GM18951 (cell line): ENCODE results near the gene PPT2.

Experiments used
- POLR2A ChIP-seq: IDR thresholded peaks from 4 replicates; pipeline ENCODE4 v1.6.1; 2011; ENCODE audit warnings: mild to moderate bottlenecking; ENCODE audit not compliant: insufficient read length, insufficient read depth; ENCODE audit errors: extremely low read depth
- in situ Hi-C: fragments of 300-500 bp; cut with MboI; formaldehyde crosslinking; loops from one replicate; pipeline ENCODE4 v1.12.0; 2022; ENCODE audit warnings: low sequenced_read_pairs, mixed read lengths, inconsistent platforms; ENCODE audit not compliant: unreplicated experiment

Gene PPT2

DNA sequence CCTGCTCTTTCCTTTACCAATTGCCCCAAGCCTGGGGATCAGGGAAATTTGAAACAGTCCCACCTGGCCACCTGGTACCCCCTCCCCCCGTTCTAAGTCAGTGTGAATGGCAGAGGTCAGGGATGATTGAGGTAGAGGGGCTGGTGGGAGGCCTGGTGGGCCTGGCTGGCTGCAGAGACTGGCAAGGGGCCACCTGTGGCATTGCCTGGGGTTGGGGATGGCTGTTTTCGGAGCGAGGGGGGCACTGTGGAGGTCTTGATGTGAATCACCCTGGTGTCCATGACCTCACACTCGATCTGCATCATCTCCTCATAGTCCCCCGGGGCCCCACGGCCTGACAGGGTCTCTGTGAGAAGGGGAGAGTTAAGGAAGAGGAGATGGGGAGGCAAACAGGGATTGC is 38.3 kb upstream of the PPT2 start:
- in situ Hi-C loops = no loop called here
- no peak for TF ChIP-seq POLR2A

DNA sequence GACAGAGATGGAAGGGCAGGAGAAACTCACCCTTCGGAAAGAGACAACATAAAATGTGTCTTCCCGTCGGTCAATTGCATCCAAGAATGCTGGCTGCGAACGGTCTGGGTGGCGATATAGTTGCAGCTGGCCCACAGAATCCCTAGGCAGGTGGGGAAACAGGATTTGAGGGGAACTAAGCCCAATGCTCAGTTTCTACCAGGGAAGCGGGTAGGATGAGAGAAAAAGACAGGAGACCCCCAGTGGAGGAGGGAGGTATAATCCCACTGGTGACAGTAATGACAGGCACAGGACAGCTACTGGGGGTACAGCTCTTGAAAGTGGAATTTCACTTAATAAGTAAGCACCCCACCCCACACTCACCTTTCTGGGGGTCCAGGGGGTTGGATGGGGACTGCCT is 37.3 kb upstream of the PPT2 start:
- in situ Hi-C loops = no loop called here
- no peak for TF ChIP-seq POLR2A

DNA sequence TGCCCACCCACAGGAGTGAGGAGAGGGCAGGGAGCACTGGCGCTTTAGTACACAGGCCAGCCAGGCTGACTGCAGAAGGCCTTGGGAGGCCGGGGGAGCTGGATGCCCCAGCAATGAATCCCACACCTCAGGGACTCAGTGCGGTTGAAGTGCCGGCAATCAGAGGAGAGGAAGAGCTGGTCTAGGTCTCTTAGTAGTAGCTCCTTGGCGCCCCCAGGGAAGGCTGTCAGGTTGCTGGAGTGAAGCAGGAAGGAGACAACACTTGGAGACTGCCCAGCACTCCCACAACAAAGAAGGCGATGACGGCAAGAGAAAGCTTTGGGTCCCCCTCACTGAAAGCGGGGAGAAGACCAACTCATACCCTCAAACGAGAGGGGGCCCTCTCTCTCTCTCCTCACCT is 36.5 kb upstream of the PPT2 start:
- in situ Hi-C loops = no loop called here
- TF ChIP-seq POLR2A = no peak

DNA sequence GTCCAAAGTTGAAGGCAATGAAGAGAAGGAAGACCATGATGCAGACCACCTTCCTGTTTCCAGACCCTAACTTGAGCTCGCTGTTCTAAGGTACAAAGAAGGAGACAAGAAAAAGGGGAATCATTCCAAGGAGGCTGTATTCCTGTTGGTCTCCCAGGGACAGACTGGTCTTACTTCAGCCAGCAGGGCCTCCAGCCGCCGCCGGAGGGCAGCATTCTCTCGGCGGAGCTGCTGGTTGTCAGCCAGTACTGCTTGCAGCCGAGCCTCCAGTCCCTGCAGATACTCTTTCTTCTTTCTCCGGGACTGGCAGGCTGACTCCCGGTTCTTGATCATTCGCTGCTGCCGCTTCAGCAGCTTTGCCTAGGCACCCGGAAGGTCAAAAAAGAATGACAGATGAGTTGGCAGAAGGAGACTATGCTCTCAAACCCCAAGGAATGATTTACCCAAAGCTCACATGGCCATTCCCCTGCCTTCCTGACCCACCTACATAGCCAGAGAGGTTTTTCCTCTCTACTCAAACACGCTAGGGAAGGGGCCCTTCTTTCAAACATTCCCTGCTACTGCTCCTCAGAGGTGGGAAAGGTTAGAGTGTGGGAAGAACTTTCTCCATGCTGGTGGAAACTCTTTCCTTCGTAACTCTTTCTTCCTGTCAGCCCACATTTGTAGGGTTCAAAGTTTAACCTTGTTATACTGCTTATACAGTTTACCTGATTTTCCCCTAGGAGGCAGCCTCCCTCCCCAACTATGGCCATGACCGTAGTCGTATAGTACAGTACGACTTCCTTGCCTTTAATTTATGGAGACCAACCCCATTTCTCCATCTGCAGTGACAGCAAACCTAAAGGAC is 34.9 kb upstream of the PPT2 start:
- in situ Hi-C loops = no loop called here

DNA sequence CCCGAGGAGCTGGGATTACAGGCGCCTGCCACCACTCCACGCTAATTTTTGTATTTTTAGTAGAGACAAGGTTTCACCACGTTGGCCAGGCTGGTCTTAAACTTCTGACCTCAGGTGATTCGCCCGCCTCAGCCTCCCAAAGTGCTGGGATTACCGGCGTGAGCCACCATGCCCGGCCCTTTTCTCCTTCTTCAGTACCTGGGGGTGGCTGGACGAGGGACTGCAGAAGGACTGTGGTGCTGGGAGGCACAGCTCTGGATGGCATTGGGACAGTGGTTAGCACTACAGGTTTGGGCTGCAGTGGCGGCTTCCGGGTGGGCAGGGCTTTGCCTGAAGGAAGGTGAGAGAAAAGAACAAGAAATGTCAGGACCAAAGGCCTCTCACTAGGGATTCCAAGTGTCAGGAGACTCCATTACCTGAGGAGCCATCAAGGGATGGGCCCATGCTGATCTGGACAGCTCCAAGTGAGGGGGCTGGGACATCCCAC is 33.3 kb upstream of the PPT2 start:
- in situ Hi-C loops = no loop called here
- no peak for TF ChIP-seq POLR2A

More for the DNA sequence above, 34.9 kb upstream of the PPT2 start:
- no peak for TF ChIP-seq POLR2A

DNA sequence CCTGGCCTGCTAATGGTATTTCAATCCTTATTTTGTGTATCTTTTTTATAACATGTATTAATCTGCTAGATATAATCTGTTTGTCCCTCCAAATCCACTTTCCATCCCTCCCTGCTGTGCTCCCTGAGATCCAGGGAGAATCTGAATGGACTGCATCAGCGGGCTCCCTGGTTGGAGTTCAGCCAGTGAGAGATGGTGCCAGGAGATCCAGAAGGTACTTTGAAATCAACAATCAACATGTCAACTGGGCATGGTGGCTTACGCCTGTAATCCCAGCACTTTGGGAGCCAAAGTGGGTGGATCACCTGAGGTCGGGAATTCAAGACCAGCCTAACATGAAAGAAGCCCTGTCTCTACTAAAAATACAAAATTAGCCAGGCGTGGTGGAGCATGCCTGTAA is 30.3 kb upstream of the PPT2 start:
- in situ Hi-C loops = no loop called here
- no peak for TF ChIP-seq POLR2A

DNA sequence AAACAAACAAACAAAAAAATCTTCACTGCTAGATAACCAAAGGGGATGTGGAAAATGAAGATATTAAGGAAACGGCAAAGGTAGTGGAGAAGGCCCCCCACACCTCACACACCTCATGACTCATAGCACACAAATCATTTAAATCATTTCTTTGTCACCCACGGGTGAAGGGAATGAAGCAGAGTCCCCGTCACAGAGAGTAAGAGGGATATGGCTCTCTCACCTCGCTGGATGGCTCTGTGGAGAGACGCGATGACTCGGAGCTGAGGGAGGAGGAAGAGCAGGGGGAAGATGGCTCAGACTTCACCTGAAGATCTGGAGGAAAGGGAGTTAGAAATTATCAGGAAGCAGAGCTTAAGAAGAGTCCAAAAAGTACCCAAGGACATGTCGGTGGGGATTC is 27.1 kb upstream of the PPT2 start:
- no peak for TF ChIP-seq POLR2A
- in situ Hi-C loops = no loop called here

DNA sequence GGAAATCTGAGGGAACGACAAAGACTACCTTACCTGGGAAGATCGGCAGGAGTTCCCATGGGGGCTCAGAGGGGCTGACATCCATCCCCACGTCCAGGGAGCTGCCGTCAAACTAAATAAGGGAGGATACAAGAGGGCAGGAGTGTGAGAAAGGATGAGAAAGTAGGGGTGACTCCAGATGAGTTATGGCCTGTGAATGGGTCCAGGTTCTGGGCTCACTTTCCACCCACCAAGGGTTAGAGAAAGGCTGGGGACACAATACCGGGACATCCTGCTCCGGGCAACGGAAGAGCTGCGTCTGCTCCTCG is 26.6 kb upstream of the PPT2 start:
- TF ChIP-seq POLR2A = no peak
- in situ Hi-C loops = no loop called here

DNA sequence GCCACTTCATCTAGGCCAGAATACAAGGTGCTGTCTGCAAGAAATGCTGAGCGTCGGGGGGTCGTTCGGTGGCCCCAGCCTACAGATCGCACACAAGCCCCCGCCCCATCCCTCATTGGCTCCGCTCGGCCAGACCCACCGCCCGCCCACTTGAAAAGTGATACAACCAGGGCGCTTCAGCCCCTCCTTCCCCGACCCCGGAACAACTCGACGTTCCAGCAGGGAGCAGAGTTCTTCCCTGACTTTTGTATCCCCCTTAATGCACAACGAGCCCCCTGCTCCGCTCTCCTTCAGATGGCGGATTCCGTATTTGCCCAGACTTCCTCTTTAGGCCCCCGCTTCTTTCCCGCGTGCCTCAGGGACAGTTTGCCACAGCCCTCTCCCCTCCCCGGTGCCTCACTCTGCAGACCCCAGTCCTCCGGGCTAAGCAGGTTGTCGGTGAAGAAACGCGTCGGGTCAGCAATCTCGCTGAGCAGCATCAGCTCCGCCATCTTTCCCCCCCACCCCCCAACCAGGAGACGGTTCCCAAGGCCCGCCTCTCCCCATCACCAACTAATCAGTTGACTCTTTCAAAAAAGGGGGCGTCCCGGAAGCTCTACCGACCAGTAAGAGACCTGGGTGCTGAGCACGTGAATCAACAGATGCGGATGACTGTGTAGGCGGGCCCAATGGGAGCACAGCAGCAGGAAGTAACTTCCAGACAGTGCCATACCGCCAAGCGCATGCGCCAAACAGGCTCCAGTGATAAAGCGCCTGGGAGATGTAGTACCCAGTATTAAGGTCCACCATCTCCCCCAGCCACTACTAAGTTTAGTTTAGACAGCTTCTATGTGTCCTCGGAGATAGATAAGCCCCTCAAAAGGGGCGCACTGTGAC is 26.0 kb upstream of the PPT2 start, which contains the start of gene ATF6B:
TSS of gene ATF6B (minus strand) at position 530 of the 876 bp plus-strand sequence. CDS start at position 491, 39 bp downstream.
- TF ChIP-seq POLR2A = peak; percentile 75
- in situ Hi-C loops = no loop called here

DNA sequence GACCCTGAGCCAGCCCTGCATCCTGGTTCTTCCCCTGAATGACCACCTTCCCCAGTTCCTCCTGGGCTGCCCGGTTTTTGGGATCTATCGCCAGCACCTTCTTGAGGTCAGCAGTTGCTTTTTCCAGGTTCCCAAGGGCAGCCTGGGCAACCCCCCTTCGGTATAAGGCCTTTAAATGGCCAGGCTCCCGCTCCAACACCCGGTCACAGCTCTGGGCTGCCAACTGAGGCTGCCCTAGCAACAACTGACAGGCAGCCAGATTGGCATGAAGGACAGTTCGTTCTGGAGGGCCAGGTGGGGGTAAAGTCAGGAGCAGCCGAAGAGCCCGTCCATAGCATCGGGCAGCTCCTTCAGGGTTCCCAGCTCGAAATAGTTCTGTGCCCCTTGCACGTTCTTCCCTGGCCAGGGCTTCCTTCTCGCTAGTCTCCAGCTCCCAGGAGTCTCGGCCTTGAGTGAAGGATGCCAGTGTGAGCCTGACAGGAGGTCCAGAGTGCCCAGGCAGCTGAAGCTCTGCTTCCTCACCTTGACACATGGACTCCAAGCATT is 25.1 kb upstream of the PPT2 start:
- in situ Hi-C loops = no loop called here

DNA sequence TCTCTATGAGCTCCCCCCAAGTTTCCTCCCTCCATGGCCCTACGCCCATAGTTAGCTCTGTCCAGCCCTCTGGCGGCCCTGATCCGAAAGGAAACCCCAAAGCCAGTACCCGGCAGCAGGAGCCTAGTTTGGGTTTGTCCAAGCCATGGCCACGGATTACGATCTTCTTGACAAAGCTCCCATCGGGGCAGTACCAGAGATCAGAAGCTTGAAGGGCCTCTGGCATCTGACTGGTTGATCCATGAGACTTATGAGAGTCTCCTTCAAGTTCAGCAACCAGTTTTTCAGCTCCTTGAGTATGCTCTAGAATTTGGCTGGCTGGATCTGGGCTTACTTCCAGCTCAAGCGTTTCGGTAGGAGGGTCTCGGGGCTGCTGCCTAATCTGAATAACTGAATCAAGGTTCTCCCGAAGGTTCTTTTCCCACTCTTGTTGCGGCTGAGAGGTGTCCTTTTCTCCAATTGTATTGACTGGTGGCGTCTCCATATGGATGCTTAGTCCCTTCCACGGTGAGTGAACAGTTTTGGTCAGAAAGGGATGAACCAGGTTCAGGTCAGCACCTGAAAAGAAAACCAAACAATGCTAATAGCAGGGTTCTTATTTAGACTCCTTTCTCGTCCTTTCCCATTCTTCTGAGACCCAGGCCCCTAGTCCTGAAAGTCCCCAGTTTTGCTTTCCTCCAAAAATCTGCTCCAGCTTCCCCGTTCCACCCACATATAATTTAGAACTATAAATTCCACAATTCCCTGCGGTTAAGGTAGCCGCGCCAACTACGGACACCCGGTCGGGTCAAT is 24.4 kb upstream of the PPT2 start:
- in situ Hi-C loops = no loop called here
- TF ChIP-seq POLR2A = no peak

More for the DNA sequence above, 25.1 kb upstream of the PPT2 start:
- TF ChIP-seq POLR2A = no peak

DNA sequence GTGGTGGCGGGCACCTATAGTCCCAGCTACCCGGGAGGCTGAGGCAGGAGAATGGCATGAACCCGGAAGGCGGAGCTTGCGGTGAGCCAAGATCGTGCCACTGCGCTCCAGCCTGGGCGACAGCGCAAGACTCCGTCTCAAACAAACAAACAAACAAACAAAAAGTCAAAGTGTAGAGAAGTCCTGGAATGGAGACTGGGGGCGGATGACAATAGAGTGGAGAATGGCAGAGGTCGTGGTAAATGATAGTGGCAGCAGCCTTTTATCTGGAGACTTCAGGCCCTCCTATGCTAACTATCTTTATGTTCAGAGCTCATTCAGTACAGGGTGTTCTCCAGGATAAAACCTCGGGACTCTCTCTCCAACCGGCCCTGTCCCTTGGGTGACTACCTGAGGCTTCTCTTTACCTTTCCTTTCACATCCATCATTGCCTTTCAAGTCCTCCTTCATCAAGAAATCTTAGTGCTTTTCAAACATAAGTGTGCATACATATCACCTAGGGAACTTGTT is 22.4 kb upstream of the PPT2 start:
- TF ChIP-seq POLR2A = no peak

More for the DNA sequence above, 22.4 kb upstream of the PPT2 start:
- in situ Hi-C loops = no loop called here
